HG02763 (cell line): ENCODE results near the gene SRRM1.

ENCODE experiments used
- ATAC-seq: cut with Tn5 transposase; IDR thresholded peaks from one replicate; pipeline ENCODE4 v1.9.1; 2021; ENCODE audit warnings: mild to moderate bottlenecking, moderate library complexity; ENCODE audit not compliant: unreplicated experiment

The SRRM1 gene, protein sequence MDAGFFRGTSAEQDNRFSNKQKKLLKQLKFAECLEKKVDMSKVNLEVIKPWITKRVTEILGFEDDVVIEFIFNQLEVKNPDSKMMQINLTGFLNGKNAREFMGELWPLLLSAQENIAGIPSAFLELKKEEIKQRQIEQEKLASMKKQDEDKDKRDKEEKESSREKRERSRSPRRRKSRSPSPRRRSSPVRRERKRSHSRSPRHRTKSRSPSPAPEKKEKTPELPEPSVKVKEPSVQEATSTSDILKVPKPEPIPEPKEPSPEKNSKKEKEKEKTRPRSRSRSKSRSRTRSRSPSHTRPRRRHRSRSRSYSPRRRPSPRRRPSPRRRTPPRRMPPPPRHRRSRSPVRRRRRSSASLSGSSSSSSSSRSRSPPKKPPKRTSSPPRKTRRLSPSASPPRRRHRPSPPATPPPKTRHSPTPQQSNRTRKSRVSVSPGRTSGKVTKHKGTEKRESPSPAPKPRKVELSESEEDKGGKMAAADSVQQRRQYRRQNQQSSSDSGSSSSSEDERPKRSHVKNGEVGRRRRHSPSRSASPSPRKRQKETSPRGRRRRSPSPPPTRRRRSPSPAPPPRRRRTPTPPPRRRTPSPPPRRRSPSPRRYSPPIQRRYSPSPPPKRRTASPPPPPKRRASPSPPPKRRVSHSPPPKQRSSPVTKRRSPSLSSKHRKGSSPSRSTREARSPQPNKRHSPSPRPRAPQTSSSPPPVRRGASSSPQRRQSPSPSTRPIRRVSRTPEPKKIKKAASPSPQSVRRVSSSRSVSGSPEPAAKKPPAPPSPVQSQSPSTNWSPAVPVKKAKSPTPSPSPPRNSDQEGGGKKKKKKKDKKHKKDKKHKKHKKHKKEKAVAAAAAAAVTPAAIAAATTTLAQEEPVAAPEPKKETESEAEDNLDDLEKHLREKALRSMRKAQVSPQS

DNA sequence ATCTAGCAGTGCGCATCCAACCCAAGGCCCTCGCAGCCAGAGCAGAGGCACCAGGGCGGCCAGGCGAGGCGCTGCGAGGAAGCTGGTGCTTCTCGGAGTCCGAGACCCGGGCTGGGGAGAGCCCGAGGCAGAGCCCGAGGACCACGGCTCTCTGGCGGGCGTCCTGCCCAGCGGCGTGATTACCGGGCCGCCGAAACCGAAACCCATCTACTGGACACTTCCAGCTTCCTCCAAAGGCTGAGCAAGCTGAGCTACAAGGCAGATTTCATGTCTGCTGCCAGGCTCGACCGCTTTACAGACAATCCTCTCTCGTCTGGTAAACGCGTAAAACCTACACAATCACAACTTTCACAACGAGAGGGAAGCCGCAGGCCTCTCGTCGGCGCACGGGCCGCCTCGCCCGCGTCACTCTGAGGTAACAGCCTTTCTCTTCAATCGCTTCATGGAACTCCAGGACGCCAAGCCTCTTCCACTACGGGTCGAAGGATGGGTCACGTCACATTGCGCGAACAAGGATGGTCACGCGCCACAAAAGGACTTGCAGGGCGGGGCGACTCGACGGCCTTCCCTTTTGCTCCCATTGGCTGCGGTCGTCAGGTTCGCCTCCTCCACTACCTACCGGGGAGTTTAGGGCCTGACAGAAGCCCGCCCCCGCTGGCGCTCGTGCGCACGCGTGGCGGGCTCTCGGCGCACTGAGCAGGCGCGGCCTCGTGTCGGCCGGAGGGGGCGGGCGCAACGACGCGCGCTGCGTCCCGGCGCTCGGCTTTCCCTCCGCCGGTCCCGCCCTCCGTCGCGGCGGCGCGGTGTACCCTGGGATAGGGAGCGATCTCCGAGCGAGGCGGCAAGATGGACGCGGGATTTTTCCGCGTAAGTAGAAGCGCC, at the start of gene SRRM1:
Gene SRRM1, plus strand, starts transcription at position 822 of the 882 bp plus-strand sequence. Its CDS starts 25 bp downstream, at position 847.
- peak; percentile 90 for ATAC-seq

DNA sequence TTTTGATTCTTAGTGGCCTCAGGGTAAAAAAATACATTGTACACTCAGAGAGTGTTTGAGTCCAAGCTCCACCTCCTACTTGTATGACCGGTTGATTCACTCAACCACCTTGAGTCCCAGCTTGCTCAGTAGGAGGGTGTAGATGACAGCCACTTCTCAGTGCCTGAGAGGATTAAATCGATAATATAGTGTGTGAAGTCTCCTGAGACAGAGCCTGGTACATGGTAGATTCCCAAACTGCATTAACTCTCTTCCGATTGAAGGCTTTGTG, 48.8 kb upstream of the SRRM1 start:
- ATAC-seq: no peak

DNA sequence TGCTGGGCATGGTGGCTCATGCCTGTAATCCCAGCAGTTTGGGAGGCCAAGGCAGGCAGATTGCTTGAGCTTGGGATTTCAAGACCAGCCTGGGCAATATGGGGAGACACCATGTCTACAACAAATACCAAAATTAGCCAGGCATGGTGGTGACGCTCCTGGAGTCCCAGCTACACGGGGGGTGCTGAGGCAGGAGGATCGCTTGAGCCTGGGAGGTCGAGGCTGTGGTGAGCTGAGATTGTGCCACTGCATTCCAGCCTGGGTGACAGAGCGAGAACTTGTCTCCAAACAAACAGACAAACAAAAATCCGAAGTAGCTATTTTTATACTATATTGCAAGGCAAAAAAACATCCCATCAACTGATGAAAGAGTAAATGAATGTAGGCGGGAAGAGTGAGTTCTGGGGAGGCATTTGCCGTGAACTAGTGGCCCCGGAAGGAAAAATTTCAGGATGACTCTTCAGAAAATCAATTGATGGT, 46.7 kb upstream of the SRRM1 start:
- no peak for ATAC-seq

DNA sequence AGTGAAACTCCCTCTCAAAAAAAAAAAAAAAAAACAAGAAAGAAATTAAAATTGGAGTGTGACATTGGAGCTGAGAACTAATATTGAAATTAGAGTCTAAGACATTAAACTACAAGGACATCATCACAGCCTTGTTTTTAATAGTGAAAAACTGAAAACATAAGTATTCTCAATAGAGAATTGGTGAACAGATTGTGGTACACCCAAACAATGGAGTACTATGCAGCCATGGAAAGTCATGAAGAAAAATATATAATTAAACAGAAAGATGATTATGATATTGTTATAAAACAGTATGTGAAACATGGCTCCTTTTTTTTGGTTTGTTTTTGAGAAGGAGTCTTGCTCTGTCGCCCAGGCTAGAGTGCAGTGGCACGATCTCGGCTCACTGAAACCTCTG, 43.8 kb upstream of the SRRM1 start:
- no peak for ATAC-seq

- no peak for ATAC-seq
These were observed 42.6 kb upstream of the SRRM1 start for GRCh38 chr1:24600551-24600950.

DNA sequence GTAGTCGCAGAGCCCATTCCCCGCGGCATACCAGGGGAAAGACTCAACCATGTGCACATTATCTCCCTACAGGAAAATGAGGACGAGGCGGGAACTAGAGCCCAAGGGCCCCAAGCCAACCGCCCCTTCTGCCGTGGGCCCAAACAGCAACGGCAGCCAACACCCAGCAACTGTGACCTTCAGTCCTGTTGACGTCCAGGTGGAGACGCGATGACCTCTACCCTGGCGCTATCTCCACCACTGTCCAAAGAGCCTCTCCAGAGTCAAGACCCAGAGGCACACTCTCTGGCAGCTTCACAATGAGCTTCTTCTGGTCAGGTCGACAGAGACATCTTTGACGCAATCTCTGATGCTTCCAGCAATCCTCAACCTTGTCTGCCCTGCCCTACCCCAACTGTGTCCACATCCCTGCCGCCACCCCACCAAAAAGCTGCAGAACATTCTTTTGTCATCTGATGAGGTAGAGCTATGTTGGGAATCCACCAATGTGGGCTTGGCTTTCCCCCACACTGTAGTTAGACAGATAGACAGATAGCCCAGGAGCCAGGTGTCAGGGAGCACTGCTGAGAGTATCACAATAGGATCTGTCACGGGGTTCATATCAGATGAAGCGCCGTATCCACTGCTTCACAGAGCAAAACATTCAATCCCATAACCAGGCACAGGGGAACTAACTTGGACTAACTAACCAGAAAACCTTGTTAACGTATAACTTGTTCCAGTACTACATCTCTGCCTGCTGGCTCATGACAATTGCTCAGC, 37.4 kb upstream of the SRRM1 start:
- no peak for ATAC-seq

DNA sequence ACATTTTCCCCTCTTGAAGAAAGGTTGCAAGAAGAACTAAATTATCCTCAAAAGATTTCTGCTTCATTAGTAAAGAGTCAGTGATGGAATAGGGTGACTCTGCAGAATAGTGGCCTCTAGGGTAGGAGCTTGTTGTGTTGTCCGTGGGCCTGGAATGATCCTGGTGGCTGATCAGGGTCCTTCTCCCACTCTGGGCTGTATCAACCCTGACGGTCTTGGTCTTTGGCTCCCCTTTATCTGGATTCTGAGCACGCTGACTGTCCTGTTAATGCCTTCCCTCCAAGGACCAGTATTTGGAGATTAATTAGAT, 36.9 kb upstream of the SRRM1 start:
- ATAC-seq: no peak

DNA sequence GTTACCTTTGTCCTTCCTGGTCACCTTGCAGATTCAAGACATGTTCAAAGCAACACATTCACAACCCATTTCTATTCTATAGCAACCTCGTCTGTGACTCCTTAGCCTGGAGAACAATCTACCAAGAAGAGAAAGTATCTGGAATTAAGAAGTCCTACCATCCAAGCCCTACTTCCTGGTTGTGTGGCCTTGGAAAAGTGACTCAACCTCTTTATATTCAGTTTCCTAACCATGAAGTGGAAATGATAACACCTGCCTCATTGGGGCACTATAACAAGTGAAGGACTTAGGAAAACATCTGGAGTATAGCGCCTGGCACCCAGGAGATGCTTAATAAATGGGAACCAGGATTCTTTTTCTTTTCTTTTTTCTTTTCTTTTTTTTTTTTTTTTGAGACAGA, 36.5 kb upstream of the SRRM1 start:
- no peak for ATAC-seq

- no peak for ATAC-seq
These were observed 33.1 kb upstream of the SRRM1 start for GRCh38 chr1:24609949-24610517.

GRCh38 chr1:24619376-24619775, 23.7 kb upstream of the SRRM1 start:
- no peak for ATAC-seq

- ATAC-seq: no peak
These were observed 22.4 kb upstream of the SRRM1 start for GRCh38 chr1:24620678-24621077.

GRCh38 chr1:24621121-24621520, 22.0 kb upstream of the SRRM1 start:
- ATAC-seq: no peak

DNA sequence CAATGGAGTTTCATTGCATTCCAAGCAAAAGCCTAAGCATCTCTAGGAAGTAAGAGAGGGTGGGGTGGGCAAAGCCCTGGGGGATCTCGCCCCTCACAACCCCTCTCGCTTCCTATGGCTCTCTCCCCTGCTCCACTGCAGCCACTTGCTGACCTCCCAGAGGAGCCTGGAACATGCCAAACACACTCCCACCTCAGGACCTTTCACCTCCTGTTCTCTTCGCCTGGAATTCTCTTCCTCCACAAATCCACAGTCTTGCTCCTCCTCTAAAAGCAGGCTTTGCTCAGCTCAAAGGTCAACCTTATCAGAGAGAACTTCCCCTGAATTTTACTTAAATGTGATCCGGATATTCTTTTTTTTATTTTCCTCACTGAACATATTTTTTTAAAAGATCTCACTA, 20.9 kb upstream of the SRRM1 start:
- ATAC-seq: no peak

GRCh38 chr1:24632832-24633175, 10.3 kb upstream of the SRRM1 start:
- ATAC-seq: no peak

DNA sequence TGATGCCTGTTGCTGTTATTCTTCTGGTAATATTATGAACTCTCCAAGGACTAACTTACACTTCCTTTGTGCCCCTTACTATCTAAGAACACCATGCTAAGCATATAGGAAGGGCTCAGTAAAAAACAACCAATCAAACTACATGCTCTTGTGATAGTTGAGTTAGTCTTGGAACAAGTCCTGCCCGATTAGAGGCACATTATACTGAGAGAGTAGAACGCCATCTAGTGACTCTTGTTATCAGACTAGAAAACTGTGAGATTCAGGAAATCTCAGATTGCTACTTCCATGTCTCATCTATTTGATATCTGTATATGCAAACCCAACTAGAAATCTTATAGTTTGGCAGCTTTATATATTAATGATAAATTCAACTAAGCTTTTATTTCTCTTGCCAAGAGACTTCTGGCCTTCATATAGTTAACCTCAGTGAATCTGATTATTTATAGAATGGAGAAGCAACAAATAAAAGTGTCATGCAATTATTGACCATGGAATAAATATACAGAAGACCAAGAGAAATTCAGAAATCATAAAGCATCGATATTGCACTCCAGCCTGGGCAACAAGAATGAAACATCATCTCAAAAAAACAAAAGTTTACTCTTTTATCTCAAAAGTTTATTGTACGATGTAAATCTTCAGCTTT, 7.8 kb upstream of the SRRM1 start:
- ATAC-seq: no peak

DNA sequence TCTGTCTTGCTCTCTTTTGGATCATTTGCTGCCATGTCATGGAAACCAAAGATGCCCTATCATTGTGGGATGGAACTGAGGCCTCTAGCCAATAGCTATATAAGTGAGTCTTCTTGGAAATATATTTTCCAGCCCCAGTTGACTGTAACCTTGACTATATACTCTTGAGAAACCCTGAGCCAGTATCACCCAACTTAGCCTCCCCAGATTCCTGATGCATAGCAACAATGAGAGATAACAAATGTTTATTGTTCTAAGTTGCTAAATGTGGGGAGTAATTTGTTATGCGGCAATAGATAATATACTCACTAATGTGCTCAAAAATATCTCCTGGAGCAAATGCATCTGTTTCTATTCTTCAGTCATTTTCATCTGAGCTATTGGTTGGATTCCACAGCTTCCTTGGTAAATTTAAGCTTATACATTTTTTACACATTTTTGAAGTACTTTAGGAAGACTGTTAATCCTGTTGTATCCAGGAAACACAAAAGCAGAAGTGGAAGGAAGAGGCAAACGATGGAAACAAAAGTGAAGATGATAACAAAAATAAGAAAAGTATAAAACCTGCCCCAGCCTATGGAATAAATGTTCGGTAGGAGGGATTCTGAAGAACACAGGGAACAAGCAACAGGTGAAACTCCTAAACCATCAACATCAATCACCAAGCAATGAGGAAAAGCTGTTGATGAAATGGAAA, 6.3 kb upstream of the SRRM1 start:
- no peak for ATAC-seq

- ATAC-seq: no peak
These were observed 4.0 kb upstream of the SRRM1 start for GRCh38 chr1:24639094-24639493.

GRCh38 chr1:24639881-24640280, 3.2 kb upstream of the SRRM1 start:
- ATAC-seq: no peak

- ATAC-seq: no peak
These were observed 2.8 kb upstream of the SRRM1 start for GRCh38 chr1:24640288-24640687.
